Endothelial cell of umbilical vein (primary cell): ENCODE measurements around the gene RFESD. TPM values are rescaled to one million over a fixed set of nuclear protein-coding genes. Genes with fewer than 3 reads are reported as not detected.

Experiments used
- BruUV-seq: library from RNA; stranded (reverse); fragments of 400-500 nt; replicated peaks from 2 replicates; lab custom pipeline; 2021; lab: Mats Ljungman, UMichigan
- CTCF ChIA-PET: fragments of 300-600, 350-600 bp; sonication (Branson Sonifier 250); formaldehyde crosslinking; loops from one replicate; lab custom pipeline; 2021; ENCODE audit warnings: antibody characterized with exemption, inconsistent platforms; lab: Charles Lee
- POLR2A ChIA-PET: fragments of 300-600, 350-600 bp; sonication (Branson Sonifier 250); formaldehyde crosslinking; loops from one replicate; lab custom pipeline; 2021; ENCODE audit warnings: antibody characterized with exemption, inconsistent platforms; lab: Charles Lee
- DNase-seq: peaks from one replicate; pipeline ENCODE4 v3.0.0-alpha.2; 2011; ENCODE audit warnings: low read depth, low spot score
- FAIRE-seq: peaks from 2 replicates; lab custom pipeline; 2011; peaks lifted over from hg19 to GRCh38; lab: Jason Lieb, UNC
- H2AFZ ChIP-seq: 2 replicates; pipeline ENCODE4 v1.6.0; 2012; ENCODE audit warnings: low read depth, low read length, control low read depth, inconsistent platforms
- H3K27ac ChIP-seq: 2 replicates; pipeline ENCODE4 v1.5.1; 2011; ENCODE audit warnings: low read depth, mild to moderate bottlenecking, control low read depth, low read length, moderate library complexity; ENCODE audit not compliant: insufficient read depth
- H3K27me3 ChIP-seq, 2 experiments: 2 replicates each; pipeline versions ENCODE4 v1.6.0 to v1.6.1; 2011; ENCODE audit warnings: low read length in 2 of 2, mixed read lengths in 1 of 2; ENCODE audit not compliant: control insufficient read depth in 2 of 2, insufficient read depth in 2 of 2
- H3K36me3 ChIP-seq, 2 experiments: 2 replicates in 1 of 2; 3 replicates in 1 of 2; pipeline ENCODE4 v1.5.1; 2011; ENCODE audit warnings: low read length in 2 of 2, mild to moderate bottlenecking in 1 of 2, moderate library complexity in 1 of 2; ENCODE audit not compliant: control insufficient read depth in 2 of 2, insufficient read depth in 2 of 2; ENCODE audit errors: extremely low read depth in 1 of 2
- H3K4me1 ChIP-seq: 3 replicates; pipeline ENCODE4 v1.5.1; 2011; ENCODE audit warnings: mild to moderate bottlenecking, low read length; ENCODE audit not compliant: control insufficient read depth, insufficient read depth; ENCODE audit errors: extremely low read depth
- H3K4me2 ChIP-seq: 2 replicates; pipeline ENCODE4 v1.6.1; 2011; ENCODE audit warnings: low read length, control low read depth, mixed read lengths; ENCODE audit not compliant: insufficient read depth
- H3K4me3 ChIP-seq, 3 experiments: fragments of 200-600 bp in 1 of 3; sonication (generic), shearing (Covaris generic) in 1 of 3; replicated peaks in 1 of 3; 2 replicates each; pipeline ENCODE4 v1.5.1; 2011 to 2016; ENCODE audit warnings: control low read depth in 3 of 3, low read length in 3 of 3, mild to moderate bottlenecking in 2 of 3, inconsistent platforms in 1 of 3, low read depth in 1 of 3, moderate library complexity in 1 of 3; ENCODE audit not compliant: insufficient read depth in 1 of 3
- H3K79me2 ChIP-seq: 2 replicates; pipeline ENCODE4 v1.6.0; 2012; ENCODE audit warnings: low read length, inconsistent platforms; ENCODE audit not compliant: control insufficient read depth, insufficient read depth
- H3K9ac ChIP-seq: replicated peaks from 2 replicates; pipeline ENCODE3; 2011; ENCODE audit warnings: low read length, control low read depth; ENCODE audit not compliant: insufficient read depth; ENCODE audit errors: extremely low read depth
- H3K9me1 ChIP-seq: replicated peaks from 3 replicates; pipeline ENCODE4 v1.6.0; 2011; ENCODE audit warnings: mild to moderate bottlenecking, low read length; ENCODE audit not compliant: control insufficient read depth, insufficient read depth; ENCODE audit errors: extremely low read depth
- H3K9me3 ChIP-seq: replicated peaks from 2 replicates; pipeline ENCODE4 v1.5.1; 2012; ENCODE audit warnings: low read length, inconsistent platforms; ENCODE audit not compliant: control insufficient read depth, insufficient read depth
- H4K20me1 ChIP-seq: replicated peaks from 2 replicates; pipeline ENCODE3; 2011; ENCODE audit warnings: mild to moderate bottlenecking, low read length; ENCODE audit not compliant: control insufficient read depth, insufficient read depth; ENCODE audit errors: extremely low read depth
- EZH2 ChIP-seq: IDR thresholded peaks from 2 replicates; pipeline ENCODE4 v1.6.1; 2012; ENCODE audit warnings: borderline replicate concordance, low read depth, mild to moderate bottlenecking, moderate library complexity, low read length, inconsistent platforms; ENCODE audit not compliant: severe bottlenecking
- FOS ChIP-seq: IDR thresholded peaks from 2 replicates; pipeline ENCODE4 v1.6.1; 2011; ENCODE audit warnings: mild to moderate bottlenecking, low read length, moderate library complexity, borderline replicate concordance; ENCODE audit not compliant: insufficient read depth
- GATA2 ChIP-seq: IDR thresholded peaks from 2 replicates; pipeline ENCODE4 v1.7.0; 2011; ENCODE audit warnings: low read depth, mild to moderate bottlenecking, moderate library complexity, mixed read lengths, low read length; ENCODE audit not compliant: insufficient read length, insufficient read depth
- JUN ChIP-seq: IDR thresholded peaks from 2 replicates; pipeline ENCODE4 v1.6.1; 2011; ENCODE audit warnings: borderline replicate concordance, low read depth; ENCODE audit not compliant: insufficient read length, insufficient read depth
- MAX ChIP-seq: IDR thresholded peaks from 2 replicates; pipeline ENCODE4 v1.6.1; 2011; ENCODE audit not compliant: insufficient read depth, insufficient read length
- MYC ChIP-seq: IDR thresholded peaks from one replicate; pipeline ENCODE4 v1.6.1; 2011; ENCODE audit warnings: mild to moderate bottlenecking, low read depth, low read length
- POLR2A ChIP-seq: IDR thresholded peaks from 2 replicates; pipeline ENCODE4 v1.6.1; 2012; ENCODE audit warnings: low read depth, mild to moderate bottlenecking, control low read depth, low read length
- POLR2AphosphoS5 ChIP-seq: IDR thresholded peaks from 2 replicates; pipeline ENCODE4 v1.6.1; 2012; ENCODE audit warnings: low read depth, mild to moderate bottlenecking, control low read depth, low read length, moderate library complexity; ENCODE audit not compliant: insufficient read depth
- dilution Hi-C: fragments of 300-500 bp; cut with MboI; formaldehyde crosslinking; loops from one replicate; pipeline ENCODE4 v1.15.0; 2019; ENCODE audit warnings: low sequenced_read_pairs; ENCODE audit not compliant: extremely low pct_ligation_motif_present
- intact Hi-C: fragments of 100-400 bp; cut with micrococcal nuclease; formaldehyde crosslinking; loops from one replicate; pipeline ENCODE4 v1.10.0; 2022
- polyA plus RNA-seq, 4 experiments: library from polyadenylated mRNA; depleted of rRNA in 3 of 4; stranded (reverse) in 3 of 4; unstranded in 1 of 4; fragments of >200 nt; gene quantifications; 2 replicates each; pipeline versions ENCODE4 v1.2.1 to v1.2.3, GENCODE V29; 2011 to 2012; ENCODE audit warnings: missing spikeins in 1 of 4
- total RNA-seq: library from RNA; stranded (reverse); gene quantifications from 2 replicates; pipeline ENCODE4 v1.2.3, GENCODE V29; 2021
- TF ChIP-seq, protein P1 (sequence below), 2 donors: IDR thresholded peaks; 1 replicate in 1 of 2; 2 replicates in 1 of 2; pipeline ENCODE4 v1.5.1; 2011; ENCODE audit warnings: low read length in 2 of 2, mild to moderate bottlenecking in 2 of 2, moderate library complexity in 2 of 2, control low read depth in 1 of 2, inconsistent platforms in 1 of 2, low read depth in 1 of 2; ENCODE audit not compliant: insufficient read depth in 1 of 2; ENCODE audit errors: extremely low read depth in 1 of 2

RFESD gene
- total and polyA plus RNA-seq, 2 donors (not counting 3 experiments of a cell fraction or from before 2014, with no cell fraction given), result 0.88 to 2.0 TPM

GRCh38 chr5:95600557-95600956, 46.0 kb upstream of the RFESD start:
- Histone ChIP-seq H3K9me3 (no peaks in the 10 kb centered on the region), H3K79me2 (no peaks in the 10 kb centered on the region), H3K36me3 (no peaks in the 10 kb centered on the region), H3K27ac (no peak overlapping the region), H4K20me1 (no peaks in the 10 kb centered on the region), H3K9me1 (no peaks in the 10 kb centered on the region), H3K4me1 (no peaks in the 10 kb centered on the region), H3K4me3 (no peak overlapping the region), H3K27me3 (no peaks in the 10 kb centered on the region), H2AFZ (no peak overlapping the region), H3K4me2 (no peak overlapping the region), H3K9ac (no peak overlapping the region)
- dilution Hi-C loops (no loop called here), intact Hi-C loops (no loop called here)
- BruUV-seq, result no TSS peak
- FAIRE-seq (no peak), DNase-seq (no peak)
- POLR2A ChIA-PET, result no interaction called here
- TF ChIP-seq POLR2AphosphoS5, result no peak
- TF ChIP-seq JUN, result no peak
- no peak for TF ChIP-seq FOS
- TF ChIP-seq MAX, result no peak
- no peak for TF ChIP-seq GATA2
- no peak for TF ChIP-seq EZH2
- TF ChIP-seq MYC, result no peak
- no peak for TF ChIP-seq POLR2A
- TF ChIP-seq, protein P1, sequence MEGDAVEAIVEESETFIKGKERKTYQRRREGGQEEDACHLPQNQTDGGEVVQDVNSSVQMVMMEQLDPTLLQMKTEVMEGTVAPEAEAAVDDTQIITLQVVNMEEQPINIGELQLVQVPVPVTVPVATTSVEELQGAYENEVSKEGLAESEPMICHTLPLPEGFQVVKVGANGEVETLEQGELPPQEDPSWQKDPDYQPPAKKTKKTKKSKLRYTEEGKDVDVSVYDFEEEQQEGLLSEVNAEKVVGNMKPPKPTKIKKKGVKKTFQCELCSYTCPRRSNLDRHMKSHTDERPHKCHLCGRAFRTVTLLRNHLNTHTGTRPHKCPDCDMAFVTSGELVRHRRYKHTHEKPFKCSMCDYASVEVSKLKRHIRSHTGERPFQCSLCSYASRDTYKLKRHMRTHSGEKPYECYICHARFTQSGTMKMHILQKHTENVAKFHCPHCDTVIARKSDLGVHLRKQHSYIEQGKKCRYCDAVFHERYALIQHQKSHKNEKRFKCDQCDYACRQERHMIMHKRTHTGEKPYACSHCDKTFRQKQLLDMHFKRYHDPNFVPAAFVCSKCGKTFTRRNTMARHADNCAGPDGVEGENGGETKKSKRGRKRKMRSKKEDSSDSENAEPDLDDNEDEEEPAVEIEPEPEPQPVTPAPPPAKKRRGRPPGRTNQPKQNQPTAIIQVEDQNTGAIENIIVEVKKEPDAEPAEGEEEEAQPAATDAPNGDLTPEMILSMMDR (IDR thresholded peaks at IDR 0.05; ENCODE audit: extremely low read depth in 1 of 2, insufficient read depth in 1 of 2, low read depth in 1 of 2, low read length in 2 of 2), result no peak
- CTCF ChIA-PET, result interaction anchor here (1.4 kb wide), 1 partner anchor 31 kb away, joined by 3 read pairs; no protein-coding TSS in a partner anchor
